NCI-H1436 (cell line): ENCODE results near the gene PLOD2.

Source experiments
- DNase-seq: peaks from one replicate; lab custom pipeline; 2025; lab: John Stamatoyannopoulos, UW

Gene PLOD2

DNA sequence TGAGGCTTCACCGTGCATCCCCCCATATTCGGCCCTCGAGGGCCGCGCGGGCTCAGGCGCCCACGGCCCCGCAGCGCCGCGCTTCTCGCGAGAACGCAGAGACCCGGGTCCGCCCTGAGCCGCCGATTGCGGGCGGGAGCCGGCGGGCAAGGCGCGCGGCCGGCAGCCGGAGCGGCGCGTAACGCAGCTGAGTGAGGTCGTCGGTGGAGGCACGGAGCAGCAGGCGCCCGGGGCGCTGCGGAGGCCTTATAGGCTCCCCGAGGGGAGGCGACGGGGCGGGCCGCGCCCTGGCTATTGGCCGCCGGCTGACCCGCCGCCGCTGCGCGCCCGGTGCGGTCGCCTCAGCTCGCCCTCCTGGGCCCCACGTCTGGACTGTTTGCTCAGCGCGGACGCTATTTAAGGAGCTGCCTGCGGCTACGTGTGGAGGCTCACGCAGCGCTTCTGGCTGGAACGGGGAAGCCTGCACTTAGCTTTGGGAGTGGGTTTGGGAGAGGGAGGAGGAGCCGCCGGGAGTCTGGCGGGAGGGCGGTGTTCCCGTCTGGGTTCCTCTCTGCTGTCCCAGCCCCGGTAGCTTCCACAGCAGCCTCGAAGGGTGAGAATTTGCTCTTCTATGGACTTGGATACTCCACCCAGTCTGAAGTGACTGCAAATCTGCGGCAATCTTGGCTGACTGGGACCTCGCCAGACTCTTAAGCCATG lies at the start of gene PLOD2:
TSS of gene PLOD2 (minus strand) at position 221 of the 699 bp plus-strand sequence. CDS start at position 26, 195 bp downstream.
- peak; percentile 84 for DNase-seq

- no peak for DNase-seq
These were observed 48.4 kb upstream of the PLOD2 start for GRCh38 chr3:146209371-146209770.

DNA sequence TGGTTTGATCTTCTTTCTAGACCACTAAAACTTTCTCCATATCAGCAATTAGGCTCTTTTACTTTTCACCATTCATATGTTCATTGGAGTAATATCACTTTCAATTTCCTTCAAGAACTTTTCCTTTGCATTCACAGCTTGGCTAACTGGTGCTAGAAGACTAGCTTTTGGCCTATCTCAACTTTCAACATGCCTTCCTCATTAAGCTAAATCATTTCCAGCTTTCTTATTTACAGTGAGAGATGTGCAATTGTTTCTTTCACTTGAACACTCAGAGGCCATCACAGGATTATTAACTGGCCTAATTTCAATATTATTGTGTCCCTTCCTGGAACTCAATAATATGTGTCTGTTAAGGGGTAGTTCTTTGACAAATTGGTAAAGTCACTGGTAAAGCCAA lies 42.8 kb upstream of the PLOD2 start:
- DNase-seq: no peak

GRCh38 chr3:146200461-146201220 lies 39.7 kb upstream of the PLOD2 start:
- no peak for DNase-seq

GRCh38 chr3:146199762-146200161 lies 38.8 kb upstream of the PLOD2 start:
- no peak for DNase-seq

GRCh38 chr3:146196789-146197188 lies 35.8 kb upstream of the PLOD2 start:
- no peak for DNase-seq

GRCh38 chr3:146195605-146196004 lies 34.6 kb upstream of the PLOD2 start:
- no peak for DNase-seq

DNA sequence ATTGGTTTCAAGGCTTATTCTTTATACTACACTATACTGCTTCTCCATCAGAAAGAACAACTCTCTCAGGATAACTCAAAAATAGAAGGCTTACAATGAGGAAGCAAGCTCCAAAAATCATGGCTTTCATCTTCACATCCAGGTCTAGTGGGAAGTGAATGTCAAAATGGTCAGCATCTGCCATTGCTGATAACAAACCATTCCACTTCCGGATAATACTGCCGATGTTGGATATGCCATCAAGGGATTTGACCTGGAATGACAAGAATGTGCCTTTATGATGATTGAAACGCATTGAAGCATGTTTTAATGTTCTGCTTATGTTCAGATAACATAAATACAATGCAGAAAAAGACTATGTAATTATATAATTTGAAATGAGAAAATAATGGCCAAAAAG lies 34.0 kb upstream of the PLOD2 start:
- DNase-seq: no peak

DNA sequence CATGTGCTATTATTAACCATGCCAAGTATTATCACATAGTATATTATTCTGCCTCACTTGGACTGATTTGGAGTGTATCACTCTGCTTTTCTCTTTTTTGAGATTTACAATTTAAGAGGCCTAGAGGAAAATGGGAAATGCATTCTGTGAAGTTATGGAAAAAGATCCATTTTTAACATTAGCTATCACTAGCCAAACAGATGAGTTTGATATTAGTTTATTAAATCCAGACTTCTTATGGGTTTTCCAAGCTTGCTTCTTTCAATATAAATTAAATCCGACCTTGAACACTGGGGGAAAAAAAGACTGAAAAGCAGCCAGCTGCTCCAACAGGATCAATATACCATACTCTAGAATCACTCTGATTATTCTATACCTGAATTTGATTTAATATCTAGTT lies 30.1 kb upstream of the PLOD2 start:
- no peak for DNase-seq

- peak; percentile 77 for DNase-seq
These were observed 28.7 kb upstream of the PLOD2 start for GRCh38 chr3:146189519-146190173.

DNA sequence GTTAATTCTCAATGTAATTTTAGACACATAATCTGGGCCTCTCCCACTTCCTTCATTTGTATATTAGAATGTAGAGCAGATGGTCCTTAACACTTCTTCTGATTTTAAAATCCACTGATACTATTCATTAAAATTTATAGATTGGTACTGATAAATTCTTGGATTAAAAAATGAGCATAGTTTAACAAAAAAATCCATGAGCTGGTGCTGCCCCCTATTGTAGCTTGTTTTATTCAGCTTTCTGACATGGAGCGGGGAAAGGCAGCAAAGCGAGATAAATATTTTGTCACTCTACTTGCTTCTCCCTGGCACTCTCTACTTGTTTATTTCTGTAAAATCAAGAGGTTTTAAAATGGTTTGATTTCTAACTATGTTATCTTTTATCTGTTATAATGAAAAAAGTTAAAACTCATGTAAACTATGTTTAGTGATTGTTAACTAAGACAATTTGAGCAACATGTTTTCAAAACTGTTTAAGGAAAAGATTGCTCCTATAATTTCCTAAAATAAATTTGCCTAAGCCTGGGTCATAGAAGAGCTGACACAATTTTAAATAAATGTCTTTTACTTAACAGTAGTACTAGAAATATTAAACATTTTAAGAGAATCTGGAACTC lies 26.5 kb upstream of the PLOD2 start:
- DNase-seq: no peak

GRCh38 chr3:146184241-146185015 lies 23.4 kb upstream of the PLOD2 start:
- no peak for DNase-seq

- no peak for DNase-seq
These were observed 20.2 kb upstream of the PLOD2 start for GRCh38 chr3:146181216-146181615.

DNA sequence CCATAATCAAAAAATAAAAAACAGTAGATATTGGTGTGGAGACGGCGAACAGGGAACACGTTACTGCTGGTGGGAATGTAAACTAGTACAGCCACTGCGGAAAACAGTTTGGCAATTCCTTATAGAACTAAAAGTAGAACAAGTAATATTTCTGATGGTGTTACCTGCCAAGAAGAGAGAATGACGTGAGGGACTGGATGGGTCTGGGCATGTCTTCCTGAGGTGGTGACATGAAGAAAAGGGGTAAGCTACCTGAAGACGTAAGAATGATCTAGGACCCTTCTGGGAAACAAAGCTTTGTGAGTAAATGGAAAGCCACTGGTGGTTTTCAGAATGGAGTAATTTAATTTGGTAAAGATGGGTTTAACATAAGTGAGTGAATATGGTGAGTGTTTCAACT lies 19.4 kb upstream of the PLOD2 start:
- no peak for DNase-seq

DNA sequence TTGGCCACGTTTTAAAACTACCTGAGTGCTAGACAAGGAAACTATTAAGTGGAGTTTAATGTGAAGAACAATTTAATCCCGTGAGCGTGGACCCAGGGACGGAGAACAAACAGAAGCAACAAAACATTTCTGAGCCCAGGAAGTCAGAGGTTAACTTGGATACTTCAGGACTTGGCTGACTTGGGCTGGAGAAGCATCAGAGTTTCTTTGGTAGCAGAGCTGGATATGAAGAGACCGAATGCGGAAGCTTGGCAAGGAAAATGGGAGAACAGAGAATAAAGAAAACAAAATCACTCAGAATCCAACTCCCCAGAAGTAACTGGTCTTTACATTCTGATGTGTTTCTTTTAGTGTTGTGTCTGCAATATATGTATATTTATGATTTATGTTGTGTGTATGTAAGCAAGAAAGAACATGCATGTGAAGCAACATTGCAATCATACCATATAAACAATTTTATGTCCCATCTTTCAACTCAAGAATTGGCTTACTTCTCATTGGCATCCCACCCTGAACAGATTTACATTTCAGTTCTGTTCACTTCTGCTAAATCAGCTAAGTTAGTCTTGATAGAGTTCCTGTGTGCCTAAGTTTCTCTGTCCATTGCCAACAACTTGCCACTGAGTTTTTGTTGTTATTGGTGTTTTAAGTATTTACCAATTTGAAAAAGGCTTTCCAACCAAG lies 17.2 kb upstream of the PLOD2 start:
- DNase-seq: no peak

- DNase-seq: no peak
These were observed 16.5 kb upstream of the PLOD2 start for GRCh38 chr3:146177519-146177918.

GRCh38 chr3:146177072-146177471 lies 16.1 kb upstream of the PLOD2 start:
- DNase-seq: no peak

- no peak for DNase-seq
These were observed 11.6 kb upstream of the PLOD2 start for GRCh38 chr3:146172586-146172985.

GRCh38 chr3:146170591-146170990 lies 9.6 kb upstream of the PLOD2 start:
- no peak for DNase-seq

DNA sequence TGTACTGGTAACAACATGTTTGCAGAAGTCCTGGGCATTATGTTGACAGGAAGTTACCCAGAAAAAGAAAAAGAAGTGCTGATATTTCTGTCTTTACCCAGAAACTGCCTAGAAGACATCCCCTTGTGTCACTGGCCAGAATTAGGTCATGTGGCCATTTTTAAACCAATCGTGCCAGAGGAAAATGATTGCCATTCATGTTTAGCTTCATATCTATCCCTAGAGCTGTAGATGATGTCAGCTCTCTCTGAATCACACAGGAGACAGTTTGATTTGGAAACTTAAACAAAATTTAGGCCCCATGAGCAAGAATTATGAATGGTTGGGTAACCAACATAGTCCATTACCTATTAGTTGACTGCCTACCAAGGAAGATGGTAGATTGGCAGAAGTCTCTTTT lies 8.9 kb upstream of the PLOD2 start:
- DNase-seq: no peak

DNA sequence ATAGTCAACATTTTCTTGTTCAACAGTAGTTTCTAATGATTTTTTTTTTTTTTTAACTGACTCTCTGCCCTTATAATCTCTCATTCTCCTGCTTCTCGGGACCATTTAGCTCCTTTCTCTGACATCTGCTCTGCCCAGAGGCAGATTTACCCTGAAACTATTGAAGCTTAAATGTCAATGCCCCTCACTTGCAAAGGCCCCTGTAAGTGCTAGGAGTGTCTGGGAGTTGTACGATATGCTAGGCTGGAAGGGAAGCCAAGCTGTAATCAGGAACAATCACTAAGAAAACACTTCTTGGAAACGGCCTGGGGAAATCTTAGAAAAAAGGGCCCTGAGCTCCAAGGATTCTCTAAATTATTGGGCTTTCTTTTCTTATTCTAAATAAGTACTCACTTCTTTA lies 5.8 kb upstream of the PLOD2 start:
- no peak for DNase-seq
